ENCODE data around the gene NSUN3.

- TF ChIP-seq POLR2A (IDR thresholded peaks at IDR 0.05; ENCODE audit: low read depth) (no peak), CTCF (IDR thresholded peaks at IDR 0.05) (no peak)
These were observed 87.3 kb downstream of the NSUN3 start for GRCh38 chr3:94150113-94150512.
